PC-9 (cell line): ENCODE data around the gene VSIG10L.

ENCODE experiments used
- CTCF ChIP-seq: fragments of 200-600 bp; sonication (generic); conservative IDR thresholded peaks from 2 replicates; pipeline ENCODE4 v1.6.1; 2017; ENCODE audit warnings: mixed run types, antibody characterized with exemption, mild to moderate bottlenecking, moderate library complexity
- EZH2 ChIP-seq: fragments of 200-600 bp; sonication (generic); IDR thresholded peaks from 2 replicates; pipeline ENCODE4 v1.8.0; 2017; ENCODE audit warnings: antibody characterized with exemption, low read depth

- no peak for TF ChIP-seq CTCF
- TF ChIP-seq EZH2: no peak
Measured at GRCh38 chr19:51327066-51328001, 14.6 kb downstream of the VSIG10L start.
